Lower lobe of right lung (tissue), 2 donors: ENCODE results near the gene LRRC10. TPM values are rescaled to one million over a fixed set of nuclear protein-coding genes. Genes with fewer than 3 reads are reported as not detected.
"Not testable (repeated sequence)": the region's sequence is repeated elsewhere in the genome, so short reads cannot be mapped to it uniquely, and the experiment has no call there.

ENCODE experiments used
- ATAC-seq, 2 donors: fragments of 200-7000 bp; cut with Tn5 transposase; one replicate each; pipeline ENCODE4 v1.9.1; 2020 to 2022; ENCODE audit warnings: mild to moderate bottlenecking in 2 of 2, moderate library complexity in 2 of 2
- DNase-seq: peaks from one replicate; pipeline ENCODE4 v3.0.0-alpha.2; 2020
- H3K27ac ChIP-seq: fragments of 200-600 bp; one replicate; pipeline ENCODE4 v1.8.0; 2022
- H3K27me3 ChIP-seq: fragments of 200-600 bp; one replicate; pipeline ENCODE4 v1.8.0; 2022; ENCODE audit warnings: low read depth
- H3K36me3 ChIP-seq: fragments of 200-600 bp; one replicate; pipeline ENCODE4 v1.8.0; 2022; ENCODE audit warnings: mild to moderate bottlenecking
- H3K4me1 ChIP-seq: fragments of 200-600 bp; one replicate; pipeline ENCODE4 v1.8.0; 2022
- H3K4me3 ChIP-seq: fragments of 200-600 bp; one replicate; pipeline ENCODE4 v1.8.0; 2022; ENCODE audit warnings: mild to moderate bottlenecking
- H3K9me3 ChIP-seq: fragments of 200-600 bp; one replicate; pipeline ENCODE4 v1.8.0; 2022
- CTCF ChIP-seq: fragments of 200-600 bp; IDR thresholded peaks from one replicate; pipeline ENCODE4 v1.8.0; 2022; ENCODE audit warnings: antibody characterized with exemption, mild to moderate bottlenecking
- intact Hi-C: fragments of 100-400 bp; cut with DNase I; formaldehyde crosslinking; loops from one replicate; pipeline ENCODE4 v1.11.0; 2022
- total RNA-seq: library from RNA; stranded (reverse); fragmentation: NEBNext Ultra II Directional; extraction: Animal tissue kit (Norgen Biotek cat#: 25700); gene quantifications from one replicate; pipeline ENCODE4 v1.2.1, GENCODE V29; 2021
- donor health status: DM: no; HTN: yes; CAD: no; lungs with severe emphysema.

The LRRC10 gene
- total RNA-seq, 1 donor from 2014 or later, result not detected

- TF ChIP-seq CTCF, result no peak
- intact Hi-C loops, result no loop called here
- DNase-seq (no peak), ATAC-seq (peak in 1 of 2 donors; percentile 25)
- H3K27ac ChIP-seq, result no peak overlapping the region
- no peak overlapping the region for H3K4me3 ChIP-seq
- no peaks in the 10 kb centered on the region for H3K9me3 ChIP-seq
- H3K36me3 ChIP-seq, result no peaks in the 10 kb centered on the region
- H3K4me1 ChIP-seq, result no peaks in the 10 kb centered on the region
- H3K27me3 ChIP-seq, result no peaks in the 10 kb centered on the region
Measured at GRCh38 chr12:69610126-69610525, 581 bp downstream of the LRRC10 start.

GRCh38 chr12:69608114-69608513, 2.6 kb downstream of the LRRC10 start:
- intact Hi-C loops, result no loop called here

GRCh38 chr12:69604275-69604674, 6.4 kb downstream of the LRRC10 start:
- H3K27ac ChIP-seq, H3K4me1 ChIP-seq, DNase-seq, H3K27me3 ChIP-seq, ATAC-seq, H3K4me3 ChIP-seq, intact Hi-C loops, H3K9me3 ChIP-seq: not testable (repeated sequence)
- peaks cover 43% of the 10 kb centered on the region for H3K36me3 ChIP-seq

More at GRCh38 chr12:69608114-69608513, 2.6 kb downstream of the LRRC10 start:
- ATAC-seq, result no peak
- no peaks in the 10 kb centered on the region for H3K27me3 ChIP-seq
- H3K4me3 ChIP-seq, result no peak overlapping the region
- no peak for TF ChIP-seq CTCF
- no peak for DNase-seq
- H3K9me3 ChIP-seq, result no peaks in the 10 kb centered on the region
- H3K27ac ChIP-seq, result no peak overlapping the region
- H3K4me1 ChIP-seq, result no peaks in the 10 kb centered on the region
- peaks cover 5% of the 10 kb centered on the region for H3K36me3 ChIP-seq

- H3K4me1 ChIP-seq, H3K9me3 ChIP-seq, H3K27ac ChIP-seq, ATAC-seq, H3K4me3 ChIP-seq, H3K27me3 ChIP-seq, intact Hi-C loops, DNase-seq: not testable (repeated sequence)
- H3K36me3 ChIP-seq, result peaks cover 50% of the 10 kb centered on the region
Measured at GRCh38 chr12:69603556-69603955, 7.2 kb downstream of the LRRC10 start.

- intact Hi-C loops, result no loop called here
- Histone ChIP-seq H3K4me1 (no peaks in the 10 kb centered on the region), H3K36me3 (peaks cover 56% of the 10 kb centered on the region), H3K9me3 (no peaks in the 10 kb centered on the region), H3K27me3 (no peaks in the 10 kb centered on the region), H3K27ac (no peak overlapping the region), H3K4me3 (no peak overlapping the region)
- no peak for ATAC-seq
- no peak for TF ChIP-seq CTCF
- no peak for DNase-seq
Measured at GRCh38 chr12:69602954-69603353, 7.8 kb downstream of the LRRC10 start.

- H3K36me3 ChIP-seq, result peaks cover 65% of the 10 kb centered on the region
Measured at GRCh38 chr12:69601962-69602685, 8.6 kb downstream of the LRRC10 start.

More at GRCh38 chr12:69601962-69602685, 8.6 kb downstream of the LRRC10 start:
- ATAC-seq (no peak), DNase-seq (no peak)
- Histone ChIP-seq H3K27ac (no peak overlapping the region), H3K4me1 (no peaks in the 10 kb centered on the region), H3K4me3 (no peak overlapping the region), H3K27me3 (no peaks in the 10 kb centered on the region), H3K9me3 (no peaks in the 10 kb centered on the region)
- intact Hi-C loops, result no loop called here
- no peak for TF ChIP-seq CTCF
